ENCODE results near the gene CLASRP. TPM values are rescaled to one million over a fixed set of nuclear protein-coding genes. Genes with fewer than 3 reads are reported as not detected.

Gene CLASRP
- total and polyA plus RNA-seq, 9 of the 15 experiments (the other 6 are each of a cell fraction or from before 2014, with no cell fraction given), result 0.94 to 86.3 (median 44.0) TPM

GRCh38 chr19:45059258-45059965 lies 20.6 kb downstream of the CLASRP start (continued):
- TF ChIP-seq TOE1 (IDR thresholded peaks at IDR 0.05; ENCODE audit: borderline replicate concordance) (no peak), TOE1 (CRISPR knock-in tag; IDR thresholded peaks at IDR 0.05; ENCODE audit: borderline replicate concordance, low read depth) (0 out of 2 replicates have a peak, but pooled peaks have one; percentile 28), POLR2A (conservative IDR thresholded peaks at IDR 0.05) (no peak), HNRNPUL1 (IDR thresholded peaks at IDR 0.05; ENCODE audit: low read length) (no peak), NFYB (IDR thresholded peaks at IDR 0.05; ENCODE audit: extremely low read depth, insufficient read length) (no peak), NR2C1 (IDR thresholded peaks at IDR 0.05) (no peak), NR2C1 (tag; IDR thresholded peaks at IDR 0.05) (no peak), KAT8 (IDR thresholded peaks at IDR 0.05; ENCODE audit: low read depth) (no peak), SFPQ (IDR thresholded peaks at IDR 0.05; ENCODE audit: low read depth, low read length) (no peak), ZBTB43 (CRISPR knock-in tag; IDR thresholded peaks at IDR 0.05) (no peak), RAD21 (CRISPR knock-in tag; conservative IDR thresholded peaks at IDR 0.05 in 1 of 2, IDR thresholded peaks at IDR 0.05 in 1 of 2) (peak; percentile 66 to 83), NR4A1 (CRISPR knock-in tag; IDR thresholded peaks at IDR 0.05) (no peak), NR4A1 (tag; IDR thresholded peaks at IDR 0.05) (no peak), THAP7 (CRISPR knock-in tag; IDR thresholded peaks at IDR 0.05) (no peak), STAG1 (CRISPR knock-in tag; IDR thresholded peaks at IDR 0.05; ENCODE audit: borderline replicate concordance) (peak; percentile 45; the same call in 1 of the 2 replicates), HOMEZ (CRISPR knock-in tag; IDR thresholded peaks at IDR 0.05) (no peak), ZNF76 (CRISPR knock-in tag; IDR thresholded peaks at IDR 0.05; ENCODE audit: borderline replicate concordance) (no peak)
- TF ChIP-seq, protein P1, sequence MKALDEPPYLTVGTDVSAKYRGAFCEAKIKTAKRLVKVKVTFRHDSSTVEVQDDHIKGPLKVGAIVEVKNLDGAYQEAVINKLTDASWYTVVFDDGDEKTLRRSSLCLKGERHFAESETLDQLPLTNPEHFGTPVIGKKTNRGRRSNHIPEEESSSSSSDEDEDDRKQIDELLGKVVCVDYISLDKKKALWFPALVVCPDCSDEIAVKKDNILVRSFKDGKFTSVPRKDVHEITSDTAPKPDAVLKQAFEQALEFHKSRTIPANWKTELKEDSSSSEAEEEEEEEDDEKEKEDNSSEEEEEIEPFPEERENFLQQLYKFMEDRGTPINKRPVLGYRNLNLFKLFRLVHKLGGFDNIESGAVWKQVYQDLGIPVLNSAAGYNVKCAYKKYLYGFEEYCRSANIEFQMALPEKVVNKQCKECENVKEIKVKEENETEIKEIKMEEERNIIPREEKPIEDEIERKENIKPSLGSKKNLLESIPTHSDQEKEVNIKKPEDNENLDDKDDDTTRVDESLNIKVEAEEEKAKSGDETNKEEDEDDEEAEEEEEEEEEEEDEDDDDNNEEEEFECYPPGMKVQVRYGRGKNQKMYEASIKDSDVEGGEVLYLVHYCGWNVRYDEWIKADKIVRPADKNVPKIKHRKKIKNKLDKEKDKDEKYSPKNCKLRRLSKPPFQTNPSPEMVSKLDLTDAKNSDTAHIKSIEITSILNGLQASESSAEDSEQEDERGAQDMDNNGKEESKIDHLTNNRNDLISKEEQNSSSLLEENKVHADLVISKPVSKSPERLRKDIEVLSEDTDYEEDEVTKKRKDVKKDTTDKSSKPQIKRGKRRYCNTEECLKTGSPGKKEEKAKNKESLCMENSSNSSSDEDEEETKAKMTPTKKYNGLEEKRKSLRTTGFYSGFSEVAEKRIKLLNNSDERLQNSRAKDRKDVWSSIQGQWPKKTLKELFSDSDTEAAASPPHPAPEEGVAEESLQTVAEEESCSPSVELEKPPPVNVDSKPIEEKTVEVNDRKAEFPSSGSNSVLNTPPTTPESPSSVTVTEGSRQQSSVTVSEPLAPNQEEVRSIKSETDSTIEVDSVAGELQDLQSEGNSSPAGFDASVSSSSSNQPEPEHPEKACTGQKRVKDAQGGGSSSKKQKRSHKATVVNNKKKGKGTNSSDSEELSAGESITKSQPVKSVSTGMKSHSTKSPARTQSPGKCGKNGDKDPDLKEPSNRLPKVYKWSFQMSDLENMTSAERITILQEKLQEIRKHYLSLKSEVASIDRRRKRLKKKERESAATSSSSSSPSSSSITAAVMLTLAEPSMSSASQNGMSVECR (CRISPR knock-in tag; IDR thresholded peaks at IDR 0.05), result no peak
